SW 1271 (cell line): Measurements from ENCODE around the gene GAB2.
"Not testable (repeated sequence)": the region's sequence is repeated elsewhere in the genome, so short reads cannot be mapped to it uniquely, and the experiment has no call there.

Experiments used
- DNase-seq, 2 experiments: peaks; one replicate each; lab custom pipeline; 2025; lab: John Stamatoyannopoulos, UW

GAB2 gene

GRCh38 chr11:78181185-78181584 is 236.4 kb downstream of the GAB2 start:
- no peak for DNase-seq

GRCh38 chr11:78180751-78181150 is 236.9 kb downstream of the GAB2 start:
- no peak for DNase-seq

GRCh38 chr11:78179459-78180071 is 238.1 kb downstream of the GAB2 start:
- no peak for DNase-seq

DNA sequence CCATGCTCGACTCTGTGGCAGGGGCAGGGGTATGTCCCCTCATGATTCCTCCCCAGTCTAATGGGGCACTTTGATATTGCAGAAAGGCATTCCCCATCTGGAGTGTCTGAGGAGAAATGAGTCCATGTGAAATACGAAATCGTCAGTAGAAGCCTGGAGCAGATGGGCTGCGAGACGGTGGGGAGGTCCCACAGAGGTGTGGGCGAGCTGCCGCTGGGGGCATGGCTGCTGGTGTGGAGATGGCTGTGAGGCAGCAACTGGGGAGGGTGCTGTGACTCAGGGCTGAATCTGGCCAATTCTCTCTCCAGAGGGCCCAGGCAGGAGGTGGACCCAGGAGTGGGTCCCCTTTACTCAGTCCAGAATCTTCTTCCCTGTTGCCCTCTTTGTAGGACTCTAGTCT is 240.4 kb downstream of the GAB2 start:
- no peak for DNase-seq

DNA sequence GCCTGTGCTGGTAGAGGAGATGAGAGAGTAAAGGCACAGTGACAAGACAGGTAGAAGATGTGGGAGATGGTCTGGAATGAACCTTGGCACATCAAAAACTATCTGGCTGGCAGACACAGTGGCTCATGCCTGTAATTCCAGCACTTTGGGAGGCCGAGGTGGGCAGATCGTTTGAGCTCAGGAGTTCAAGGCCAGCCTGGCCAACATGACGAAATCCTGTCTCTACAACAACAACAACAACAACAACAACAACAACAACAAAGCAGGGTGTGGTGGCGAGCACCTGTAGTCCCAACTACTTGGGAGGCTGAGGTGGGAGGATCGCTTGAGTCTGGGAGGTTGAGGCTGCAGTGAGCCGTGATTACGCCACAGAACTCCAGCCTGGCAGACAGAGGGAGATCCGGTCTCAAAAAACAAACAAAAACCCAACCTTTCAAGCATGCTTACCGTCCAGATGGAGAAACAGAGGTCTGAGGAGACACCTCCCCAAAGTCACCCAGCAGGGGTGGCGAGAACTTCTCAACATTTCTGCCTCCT is 240.9 kb downstream of the GAB2 start:
- no peak for DNase-seq

GRCh38 chr11:78175862-78176261 is 241.8 kb downstream of the GAB2 start:
- DNase-seq = not testable (repeated sequence)

- no peak for DNase-seq
These were observed 245.7 kb downstream of the GAB2 start for GRCh38 chr11:78171951-78172350.

DNA sequence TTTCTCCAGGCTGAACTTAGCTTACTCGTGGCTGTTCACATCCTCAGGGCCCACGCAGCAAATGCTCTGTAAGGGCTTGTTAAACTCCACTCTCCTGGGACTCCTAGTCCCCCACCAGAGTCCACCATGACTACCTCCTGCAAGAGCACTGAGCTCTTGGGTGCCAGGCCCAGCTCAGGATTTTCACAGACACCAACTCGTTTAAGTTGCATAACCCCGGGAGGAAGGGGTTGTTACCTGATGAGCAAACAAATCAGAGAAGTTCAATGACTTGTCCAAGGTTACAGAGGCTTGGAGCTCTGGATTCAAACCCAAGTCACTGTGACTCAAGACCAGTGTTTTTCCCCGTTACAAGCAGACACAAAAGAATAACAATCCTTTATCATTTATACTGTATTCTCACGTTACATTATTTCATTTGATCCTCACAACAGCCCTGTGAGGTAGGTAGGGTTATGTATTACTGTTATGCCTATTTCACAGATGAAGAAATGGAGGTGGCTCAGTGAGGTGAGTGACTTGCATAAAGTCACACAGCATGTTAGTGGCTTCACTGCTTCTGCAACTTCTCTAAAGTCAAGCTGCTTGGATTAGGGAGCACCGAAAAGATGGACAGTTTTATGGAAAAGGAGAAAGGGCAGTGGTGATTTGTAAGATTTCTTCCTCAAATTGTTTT is 246.6 kb downstream of the GAB2 start:
- DNase-seq = no peak

GRCh38 chr11:78170413-78170812 is 247.2 kb downstream of the GAB2 start:
- DNase-seq = no peak

- DNase-seq = no peak
These were observed 248.8 kb downstream of the GAB2 start for GRCh38 chr11:78168539-78169477.

DNA sequence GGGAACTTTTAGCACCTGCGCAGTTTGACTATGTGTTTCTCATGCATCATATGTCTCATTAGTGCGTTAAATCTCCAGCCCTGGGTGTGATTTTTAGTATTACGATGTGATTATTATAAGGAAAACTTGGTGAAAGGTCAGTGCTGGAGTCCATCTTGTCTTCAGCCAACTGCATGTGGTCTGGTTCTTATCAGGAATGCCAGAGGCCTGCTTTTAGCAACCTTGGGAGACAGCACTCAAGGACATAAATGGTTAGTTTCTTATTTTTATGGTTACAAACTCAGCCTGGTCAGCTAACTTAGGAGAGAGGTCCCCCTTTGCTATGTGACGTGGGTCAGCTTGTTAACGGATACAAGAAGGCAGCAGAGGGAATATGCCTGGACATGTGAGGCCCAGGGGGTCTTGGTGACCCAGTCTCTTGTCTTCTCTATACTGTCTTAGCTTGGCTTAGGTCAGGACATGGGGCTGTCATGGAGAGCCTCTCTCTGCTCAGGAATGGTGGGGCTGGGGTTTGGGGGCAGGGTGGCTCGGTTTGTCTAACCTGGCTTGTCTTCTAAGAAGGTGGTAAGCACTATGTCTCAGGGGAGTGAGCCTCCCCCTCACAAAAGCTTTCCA is 250.7 kb downstream of the GAB2 start:
- no peak for DNase-seq
